A549 (cell line): ENCODE data around the gene RAB12.

Experiments
- BHLHE40 ChIP-seq: IDR thresholded peaks from 2 replicates; pipeline ENCODE4 v1.6.1; 2012; ENCODE audit warnings: low read depth, low read length, inconsistent platforms
- ESRRA ChIP-seq: fragments of 150-350 bp; IDR thresholded peaks from 2 replicates; pipeline ENCODE4 v1.6.1; 2014; ENCODE audit warnings: mild to moderate bottlenecking, low read length, borderline replicate concordance
- TF ChIP-seq, protein P1 (sequence below): fragments of >200 bp; sonication (Bioruptor Twin); formaldehyde crosslinking; IDR thresholded peaks from 3 replicates; pipeline ENCODE4 v1.5.1; 2016

DNA sequence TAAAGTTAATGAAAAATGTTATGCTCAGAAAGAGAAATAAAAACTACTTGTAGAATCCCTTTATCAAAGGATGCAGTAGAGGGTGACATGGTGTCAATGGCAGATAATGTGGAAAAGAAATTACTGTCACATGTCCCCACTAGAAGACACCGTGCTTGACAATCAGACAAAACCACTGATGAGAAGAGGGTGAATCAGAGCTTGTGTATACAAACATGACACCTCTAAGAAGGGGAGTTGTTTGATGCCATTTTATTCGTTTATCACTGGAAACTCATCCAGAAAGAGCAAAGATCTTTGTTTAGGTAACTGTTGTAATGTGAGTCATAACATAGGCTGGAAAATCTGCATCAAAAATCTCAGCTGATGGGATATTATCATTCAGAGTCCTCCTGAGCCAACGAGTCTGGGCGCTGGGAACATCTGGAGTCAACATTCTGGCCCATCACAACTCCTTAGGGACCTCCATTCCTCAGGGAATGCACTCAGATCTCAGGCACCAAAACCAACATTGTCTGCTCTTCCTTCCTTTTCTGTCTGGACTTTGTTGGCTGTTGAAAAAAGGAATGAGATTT lies 49.5 kb upstream of the RAB12 start:
- TF ChIP-seq BHLHE40 (no peak), ESRRA (no peak)
- TF ChIP-seq, protein P1, sequence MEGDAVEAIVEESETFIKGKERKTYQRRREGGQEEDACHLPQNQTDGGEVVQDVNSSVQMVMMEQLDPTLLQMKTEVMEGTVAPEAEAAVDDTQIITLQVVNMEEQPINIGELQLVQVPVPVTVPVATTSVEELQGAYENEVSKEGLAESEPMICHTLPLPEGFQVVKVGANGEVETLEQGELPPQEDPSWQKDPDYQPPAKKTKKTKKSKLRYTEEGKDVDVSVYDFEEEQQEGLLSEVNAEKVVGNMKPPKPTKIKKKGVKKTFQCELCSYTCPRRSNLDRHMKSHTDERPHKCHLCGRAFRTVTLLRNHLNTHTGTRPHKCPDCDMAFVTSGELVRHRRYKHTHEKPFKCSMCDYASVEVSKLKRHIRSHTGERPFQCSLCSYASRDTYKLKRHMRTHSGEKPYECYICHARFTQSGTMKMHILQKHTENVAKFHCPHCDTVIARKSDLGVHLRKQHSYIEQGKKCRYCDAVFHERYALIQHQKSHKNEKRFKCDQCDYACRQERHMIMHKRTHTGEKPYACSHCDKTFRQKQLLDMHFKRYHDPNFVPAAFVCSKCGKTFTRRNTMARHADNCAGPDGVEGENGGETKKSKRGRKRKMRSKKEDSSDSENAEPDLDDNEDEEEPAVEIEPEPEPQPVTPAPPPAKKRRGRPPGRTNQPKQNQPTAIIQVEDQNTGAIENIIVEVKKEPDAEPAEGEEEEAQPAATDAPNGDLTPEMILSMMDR: no peak
